IMR-90 (cell line): ENCODE data around the gene KCNK4. TPM values are rescaled to one million over a fixed set of nuclear protein-coding genes. Genes with fewer than 3 reads are reported as not detected.

ENCODE experiments used
- CEBPB ChIP-seq: IDR thresholded peaks from 2 replicates; pipeline ENCODE4 v1.6.1; 2012; ENCODE audit warnings: low read depth, low read length, improper control_type of control experiment
- MAFK ChIP-seq: IDR thresholded peaks from 2 replicates; pipeline ENCODE4 v1.6.1; 2012; ENCODE audit warnings: low read depth, low read length, improper control_type of control experiment
- MAZ ChIP-seq: IDR thresholded peaks from 2 replicates; pipeline ENCODE4 v1.6.1; 2012; ENCODE audit warnings: low read depth, mild to moderate bottlenecking, low read length, improper control_type of control experiment, moderate library complexity, borderline replicate concordance
- NFE2L2 ChIP-seq: fragments of 150-350 bp; IDR thresholded peaks from 2 replicates; pipeline ENCODE4 v1.6.1; 2016; ENCODE audit warnings: low read depth, mild to moderate bottlenecking, low read length
- RAD21 ChIP-seq: IDR thresholded peaks from 2 replicates; pipeline ENCODE4 v1.6.1; 2012; ENCODE audit warnings: low read length, improper control_type of control experiment
- SMC3 ChIP-seq: fragments of 150-350 bp; IDR thresholded peaks from 2 replicates; pipeline ENCODE4 v1.6.1; 2016; ENCODE audit warnings: low read depth, mild to moderate bottlenecking, antibody characterized with exemption, low read length, moderate library complexity
- polyA plus RNA-seq, 3 experiments: library from polyadenylated mRNA; depleted of rRNA; stranded (reverse); fragments of >200 nt; gene quantifications; 2 replicates each; pipeline ENCODE4 v1.2.3, GENCODE V29; 2012; ENCODE audit warnings: low replicate concordance in 1 of 3
- total RNA-seq: library from RNA; depleted of rRNA; stranded (reverse); fragments of >200 nt; gene quantifications from 2 replicates; pipeline ENCODE4 v1.2.3, GENCODE V29; 2012
- TF ChIP-seq, protein P1 (sequence below): conservative IDR thresholded peaks from 2 replicates; pipeline ENCODE4 v1.5.1; 2012; ENCODE audit warnings: mild to moderate bottlenecking, low read depth, low read length, improper control_type of control experiment

Gene KCNK4
- total and polyA plus RNA-seq, 2 of the 4 experiments (the other 2 are of a cell fraction), result not detected

DNA sequence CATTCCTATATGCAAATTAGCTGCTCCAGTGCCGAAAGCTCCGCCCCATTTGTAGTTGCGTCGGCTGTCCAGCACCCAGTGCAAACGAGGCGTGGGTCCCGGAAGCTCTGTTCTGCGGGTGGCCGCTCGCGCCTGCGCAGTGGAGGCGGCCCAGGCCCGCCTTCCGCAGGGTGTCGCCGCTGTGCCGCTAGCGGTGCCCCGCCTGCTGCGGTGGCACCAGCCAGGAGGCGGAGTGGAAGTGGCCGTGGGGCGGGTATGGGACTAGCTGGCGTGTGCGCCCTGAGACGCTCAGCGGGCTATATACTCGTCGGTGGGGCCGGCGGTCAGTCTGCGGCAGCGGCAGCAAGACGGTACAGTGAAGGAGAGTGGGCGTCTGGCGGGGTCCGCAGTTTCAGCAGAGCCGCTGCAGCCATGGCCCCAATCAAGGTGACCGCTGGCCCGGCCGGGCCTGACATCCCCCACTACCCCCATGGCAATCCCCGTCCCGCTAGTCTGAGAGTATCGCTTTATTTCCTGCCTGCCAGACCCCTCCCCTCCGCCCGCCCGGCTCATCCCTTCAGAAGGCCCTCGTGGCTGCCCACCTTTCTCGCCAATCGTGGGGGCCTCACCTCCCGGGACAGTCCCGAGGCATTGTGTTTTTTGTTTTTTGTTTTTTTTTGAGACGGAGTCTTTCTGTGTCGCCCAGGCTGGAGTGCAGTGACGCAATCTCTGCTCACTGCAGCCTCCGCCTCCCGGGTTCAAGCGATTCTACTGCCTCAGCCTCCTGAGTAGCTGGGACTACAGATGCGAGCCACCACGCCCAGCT lies 27.1 kb downstream of the KCNK4 start, which contains the start of gene PRDX5 (continued):
- TF ChIP-seq, protein P1, sequence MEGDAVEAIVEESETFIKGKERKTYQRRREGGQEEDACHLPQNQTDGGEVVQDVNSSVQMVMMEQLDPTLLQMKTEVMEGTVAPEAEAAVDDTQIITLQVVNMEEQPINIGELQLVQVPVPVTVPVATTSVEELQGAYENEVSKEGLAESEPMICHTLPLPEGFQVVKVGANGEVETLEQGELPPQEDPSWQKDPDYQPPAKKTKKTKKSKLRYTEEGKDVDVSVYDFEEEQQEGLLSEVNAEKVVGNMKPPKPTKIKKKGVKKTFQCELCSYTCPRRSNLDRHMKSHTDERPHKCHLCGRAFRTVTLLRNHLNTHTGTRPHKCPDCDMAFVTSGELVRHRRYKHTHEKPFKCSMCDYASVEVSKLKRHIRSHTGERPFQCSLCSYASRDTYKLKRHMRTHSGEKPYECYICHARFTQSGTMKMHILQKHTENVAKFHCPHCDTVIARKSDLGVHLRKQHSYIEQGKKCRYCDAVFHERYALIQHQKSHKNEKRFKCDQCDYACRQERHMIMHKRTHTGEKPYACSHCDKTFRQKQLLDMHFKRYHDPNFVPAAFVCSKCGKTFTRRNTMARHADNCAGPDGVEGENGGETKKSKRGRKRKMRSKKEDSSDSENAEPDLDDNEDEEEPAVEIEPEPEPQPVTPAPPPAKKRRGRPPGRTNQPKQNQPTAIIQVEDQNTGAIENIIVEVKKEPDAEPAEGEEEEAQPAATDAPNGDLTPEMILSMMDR, result peak; percentile 48
- no peak for TF ChIP-seq SMC3
- TF ChIP-seq MAZ, result 0 out of 2 replicates have a peak, but pooled peaks have one; percentile 18
- peak; percentile 47 for TF ChIP-seq RAD21
- TF ChIP-seq MAFK, result no peak
- TF ChIP-seq CEBPB, result peak; percentile 83
- TF ChIP-seq NFE2L2, result 0 out of 2 replicates have a peak, but pooled peaks have one; percentile 1
